Renal pelvis (tissue), 4 donors: ENCODE results near the gene TNP2. TPM values are rescaled to one million over a fixed set of nuclear protein-coding genes. Genes with fewer than 3 reads are reported as not detected.
A peak's percentile ranks its signal among the peaks of the same experiment; 100 is the strongest.

Source experiments
- DNase-seq: peaks from one replicate; pipeline ENCODE4 v3.0.0-alpha.2; 2013
- polyA plus RNA-seq, 3 donors: library from polyadenylated mRNA; unstranded; fragments of 120-200 nt; gene quantifications; one replicate each; pipeline ENCODE4 v1.2.1, GENCODE V29; 2013; ENCODE audit not compliant: insufficient read length in 3 of 3

The TNP2 gene
- polyA plus RNA-seq, 3 donors = not detected

GRCh38 chr16:11278681-11279628, 9.8 kb upstream of the TNP2 start:
- DNase-seq = no peak

- DNase-seq = no peak
These were observed 8.6 kb upstream of the TNP2 start for GRCh38 chr16:11277607-11278337.

GRCh38 chr16:11276896-11277593, 7.9 kb upstream of the TNP2 start:
- no peak for DNase-seq

GRCh38 chr16:11276143-11276895, 7.2 kb upstream of the TNP2 start, which contains the start of gene PRM2:
Gene PRM2, minus strand, starts transcription at chr16:11276480. Its CDS starts 110 bp downstream, at chr16:11276370.
- no peak for DNase-seq

GRCh38 chr16:11274964-11275363, 5.8 kb upstream of the TNP2 start:
- DNase-seq = no peak

GRCh38 chr16:11273721-11274324, 4.7 kb upstream of the TNP2 start:
- peak; percentile 89 for DNase-seq

- DNase-seq = no peak
These were observed 4.0 kb upstream of the TNP2 start, which contains the start of gene PRM3 for GRCh38 chr16:11272921-11273720. Gene PRM3, minus strand, starts transcription at chr16:11273629. Its CDS starts 34 bp downstream, at chr16:11273595.

- no peak for DNase-seq
These were observed 3.4 kb upstream of the TNP2 start for GRCh38 chr16:11272484-11272883.

GRCh38 chr16:11271610-11272009, 2.5 kb upstream of the TNP2 start:
- no peak for DNase-seq

GRCh38 chr16:11270602-11271162, 1.6 kb upstream of the TNP2 start:
- no peak for DNase-seq

GRCh38 chr16:11265124-11265523, 4.0 kb downstream of the TNP2 start:
- DNase-seq = no peak

GRCh38 chr16:11264155-11264832, 4.8 kb downstream of the TNP2 start:
- no peak for DNase-seq

- DNase-seq = no peak
These were observed 5.4 kb downstream of the TNP2 start for GRCh38 chr16:11263737-11264136.

- DNase-seq = no peak
These were observed 6.2 kb downstream of the TNP2 start for GRCh38 chr16:11262915-11263314.

GRCh38 chr16:11260596-11260966, 8.5 kb downstream of the TNP2 start:
- DNase-seq = no peak

GRCh38 chr16:11259655-11260595, 9.2 kb downstream of the TNP2 start:
- no peak for DNase-seq

GRCh38 chr16:11258553-11259492, 10.3 kb downstream of the TNP2 start:
- no peak for DNase-seq
